Measurements from ENCODE around the gene HLA-DOB. TPM values are rescaled to one million over a fixed set of nuclear protein-coding genes. Genes with fewer than 3 reads are reported as not detected.

The HLA-DOB gene
- total and polyA plus RNA-seq, 5 experiments from 2014 or later: 0.43 to 5.6 (median 2.3) TPM; not detected in 1

- peaks cover 0 to 3% (median 0%) of the 10 kb centered on the region in 4 donors for H3K4me1 Mint-ChIP-seq
- H3K27ac Mint-ChIP-seq: no peak overlapping the region
- H3K36me3 Mint-ChIP-seq: no peaks in the 10 kb centered on the region
- no peak for ATAC-seq
- no peak for DNase-seq
- H3K27me3 Mint-ChIP-seq: peaks cover 20 to 45% (median 32%) of the 10 kb centered on the region in 5 donors
- no peaks in the 10 kb centered on the region for H3K9me3 Mint-ChIP-seq
- POLR2A ChIA-PET: no interaction called here
- H3K4me3 Mint-ChIP-seq: no peak overlapping the region
Measured at GRCh38 chr6:32772656-32773055, 44.1 kb downstream of the HLA-DOB start.

GRCh38 chr6:32764048-32764447 is 52.8 kb downstream of the HLA-DOB start:
- ATAC-seq (no peak), DNase-seq (no peak)
- Mint-ChIP-seq H3K27ac (no peak overlapping the region), H3K4me3 (no peak overlapping the region), H3K9me3 (no peaks in the 10 kb centered on the region), H3K4me1 (peaks cover 0 to 2% (median 0%) of the 10 kb centered on the region in 4 donors), H3K36me3 (no peaks in the 10 kb centered on the region), H3K27me3 (peaks cover 23 to 50% (median 36%) of the 10 kb centered on the region in 5 donors)
- POLR2A ChIA-PET: no interaction called here

- Mint-ChIP-seq H3K4me1 (peaks cover 0 to 2% (median 0%) of the 10 kb centered on the region in 4 donors), H3K27me3 (peaks cover 21 to 45% (median 36%) of the 10 kb centered on the region in 5 donors), H3K27ac (no peak within 1 kb of the TSS), H3K4me3 (no peak within 1 kb of the TSS), H3K9me3 (no peaks in the 10 kb centered on the region), H3K36me3 (no peaks in the 10 kb centered on the region)
- ATAC-seq (no peak), DNase-seq (no peak)
- POLR2A ChIA-PET: no interaction called here
Measured at GRCh38 chr6:32763421-32763820, 53.4 kb downstream of the HLA-DOB start, which contains the start of gene HLA-DQB2. TSS of gene HLA-DQB2 (minus strand) at chr6:32763532. CDS start at chr6:32763470, 62 bp downstream.

Other genes starting within 250 kb of the HLA-DOB start
- gene HLA-DRB1, start 227.2 kb downstream of the HLA-DOB start, total RNA-seq: 10 to 100 TPM; 22.0 to 23.9 TPM
- 100 to 1,000 TPM in 1 of 3 donors, 10 to 100 TPM in 1, 1 to 10 TPM in 1; 1.1 to 127 (median 11.5) TPM for gene HLA-DRB1, start 227.2 kb downstream of the HLA-DOB start, polyA plus RNA-seq
- 10 to 100 TPM; 13.7 to 15.5 TPM for gene HLA-DQA1, start 179.6 kb downstream of the HLA-DOB start, total RNA-seq
- gene HLA-DQA1, start 179.6 kb downstream of the HLA-DOB start, polyA plus RNA-seq: 10 to 100 TPM in 1 of 3 donors, 1 to 10 TPM in 1, not detected in 1; 1.6 to 11.0 TPM
- gene HLA-DQB1, start 150.3 kb downstream of the HLA-DOB start, total RNA-seq: 10 to 100 TPM; 13.6 to 17.0 TPM
- 10 to 100 TPM in 1 of 3 donors, 1 to 10 TPM in 2; 1.4 to 22.9 (median 5.9) TPM for gene HLA-DQB1, start 150.3 kb downstream of the HLA-DOB start, polyA plus RNA-seq
- 1 to 10 TPM; 1.1 to 1.6 TPM for gene HLA-DQA2, start 75.6 kb downstream of the HLA-DOB start, total RNA-seq
- 1 to 10 TPM in 1 of 3 donors, not detected in 2; 2.8 TPM for gene HLA-DQA2, start 75.6 kb downstream of the HLA-DOB start, polyA plus RNA-seq
- 1 to 10 TPM in 1 of 2 experiments, under 1 TPM in 1; 0.74 to 1.2 TPM for gene HLA-DQB2, start 53.5 kb downstream of the HLA-DOB start, total RNA-seq
- 1 to 10 TPM in 1 of 3 donors, under 1 TPM in 1, not detected in 1; 0.91 to 2.2 TPM for gene HLA-DQB2, start 53.5 kb downstream of the HLA-DOB start, polyA plus RNA-seq
- 100 to 1,000 TPM in 1 of 2 experiments, 10 to 100 TPM in 1; 96.2 to 117 TPM for gene TAP2, start 21.7 kb upstream of the HLA-DOB start, total RNA-seq
- gene TAP2, start 21.7 kb upstream of the HLA-DOB start, polyA plus RNA-seq: 10 to 100 TPM; 24.2 to 36.6 (median 25.3) TPM
- gene PSMB8, start 27.0 kb upstream of the HLA-DOB start, total RNA-seq: 100 to 1,000 TPM; 133 to 138 TPM
- gene PSMB8, start 27.0 kb upstream of the HLA-DOB start, polyA plus RNA-seq: 100 to 1,000 TPM; 350 to 386 (median 386) TPM
- gene TAP1, start 36.7 kb upstream of the HLA-DOB start, total RNA-seq: 100 to 1,000 TPM; 113 TPM
- gene TAP1, start 36.7 kb upstream of the HLA-DOB start, polyA plus RNA-seq: 100 to 1,000 TPM; 197 to 283 (median 230) TPM
- 100 to 1,000 TPM; 102 to 104 TPM for gene PSMB9, start 37.2 kb upstream of the HLA-DOB start, total RNA-seq
- 100 to 1,000 TPM; 402 to 432 (median 424) TPM for gene PSMB9, start 37.2 kb upstream of the HLA-DOB start, polyA plus RNA-seq
- 10 to 100 TPM; 23.0 to 23.5 TPM for gene HLA-DMB, start 124.0 kb upstream of the HLA-DOB start, total RNA-seq
- gene HLA-DMB, start 124.0 kb upstream of the HLA-DOB start, polyA plus RNA-seq: 10 to 100 TPM; 10.8 to 22.5 (median 16.8) TPM
- 10 to 100 TPM; 38.7 to 39.7 TPM for gene HLA-DMA, start 136.1 kb upstream of the HLA-DOB start, total RNA-seq
- gene HLA-DMA, start 136.1 kb upstream of the HLA-DOB start, polyA plus RNA-seq: 10 to 100 TPM; 23.7 to 37.4 (median 26.9) TPM
- 100 to 1,000 TPM; 454 to 455 TPM for gene BRD2, start 151.6 kb upstream of the HLA-DOB start, total RNA-seq
- 10 to 100 TPM; 24.5 to 72.8 (median 29.8) TPM for gene BRD2, start 151.6 kb upstream of the HLA-DOB start, polyA plus RNA-seq
- 10 to 100 TPM; 50.7 to 51.7 TPM for gene HLA-DOA, start 192.6 kb upstream of the HLA-DOB start, total RNA-seq
- 10 to 100 TPM; 26.4 to 61.0 (median 33.2) TPM for gene HLA-DOA, start 192.6 kb upstream of the HLA-DOB start, polyA plus RNA-seq

Data from naive thymus-derived CD8-positive, alpha-beta T cell (primary cell).